ENCODE data around the gene MMAA.
"Not testable (repeated sequence)": the region's sequence is repeated elsewhere in the genome, so short reads cannot be mapped to it uniquely, and the experiment has no call there.

Gene MMAA

DNA sequence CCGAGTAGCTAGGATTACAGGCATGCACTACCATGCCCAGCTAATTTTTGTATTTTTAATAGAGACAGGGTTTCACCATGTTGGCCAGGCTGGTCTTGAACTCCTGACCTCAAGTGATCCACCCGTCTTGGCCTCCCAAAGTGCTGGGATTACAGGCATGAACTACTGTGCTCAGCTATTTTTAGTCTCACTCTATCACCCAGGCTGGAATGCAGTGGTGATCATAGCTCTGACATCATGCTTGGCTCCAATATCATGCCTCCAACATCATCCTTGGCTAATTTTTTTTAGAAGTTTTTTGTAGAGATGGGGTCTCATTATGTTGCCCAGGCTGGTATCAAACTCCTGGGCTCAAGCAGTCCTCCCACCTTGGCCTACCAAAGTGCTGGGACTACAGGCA is 21.1 kb downstream of the MMAA start:
- H3K27ac ChIP-seq (ENCODE audit: extremely low read depth, low read depth, low read length); H3K4me1 ChIP-seq (ENCODE audit: control insufficient read depth, insufficient read depth, low read length); H3K9me3 ChIP-seq (ENCODE audit: control insufficient read depth, insufficient read depth, low read depth, low read length); H3K36me3 ChIP-seq (ENCODE audit: control insufficient read depth in 2 of 2, insufficient read depth in 1 of 2, low read length in 2 of 2); CTCF ChIA-PET; H3K4me3 ChIP-seq (ENCODE audit: low read depth, low read length); POLR2A ChIA-PET: not testable (repeated sequence)
- TF ChIP-seq, protein P1, sequence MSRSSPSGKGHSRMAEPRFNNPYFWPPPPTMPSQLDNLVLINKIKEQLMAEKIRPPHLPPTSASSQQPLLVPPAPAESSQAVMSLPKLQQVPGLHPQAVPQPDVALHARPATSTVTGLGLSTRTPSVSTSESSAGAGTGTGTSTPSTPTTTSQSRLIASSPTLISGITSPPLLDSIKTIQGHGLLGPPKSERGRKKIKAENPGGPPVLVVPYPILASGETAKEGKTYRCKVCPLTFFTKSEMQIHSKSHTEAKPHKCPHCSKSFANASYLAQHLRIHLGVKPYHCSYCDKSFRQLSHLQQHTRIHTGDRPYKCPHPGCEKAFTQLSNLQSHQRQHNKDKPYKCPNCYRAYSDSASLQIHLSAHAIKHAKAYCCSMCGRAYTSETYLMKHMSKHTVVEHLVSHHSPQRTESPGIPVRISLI (tag by site-specific recombination; IDR thresholded peaks at IDR 0.05): peak; percentile 54; the same call in 1 of the 2 replicates
- TF ChIP-seq ZNF629 (tag by site-specific recombination; IDR thresholded peaks at IDR 0.05) (peak; percentile 67), ZBTB21 (tag by site-specific recombination; IDR thresholded peaks at IDR 0.05) (peak; percentile 83), ZFP37 (tag by site-specific recombination; IDR thresholded peaks at IDR 0.05) (peak; percentile 62; the same call in 1 of the 2 replicates)

DNA sequence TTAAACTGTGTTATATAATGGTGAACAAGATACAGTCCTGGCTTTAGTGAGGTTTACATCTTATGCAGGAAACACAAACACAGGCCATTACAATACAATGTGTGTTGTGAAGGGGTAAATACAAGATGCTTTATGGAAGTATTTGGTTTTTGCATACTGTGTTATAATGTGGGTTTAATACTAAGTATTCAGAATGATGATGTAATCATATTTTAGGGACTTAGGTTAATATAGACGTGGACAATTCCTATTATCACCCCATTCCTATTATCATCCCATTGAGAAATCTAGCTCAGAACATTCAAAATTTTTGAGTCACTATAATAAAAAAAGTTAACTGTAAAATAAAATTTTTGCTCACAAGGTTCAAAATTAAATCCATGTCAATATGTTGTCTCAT is 24.1 kb downstream of the MMAA start:
- TF ChIP-seq ZNF239 (tag by site-specific recombination; IDR thresholded peaks at IDR 0.05): no peak
- no peak for TF ChIP-seq ZBTB21 (tag by site-specific recombination; IDR thresholded peaks at IDR 0.05)
- TF ChIP-seq, protein P2, sequence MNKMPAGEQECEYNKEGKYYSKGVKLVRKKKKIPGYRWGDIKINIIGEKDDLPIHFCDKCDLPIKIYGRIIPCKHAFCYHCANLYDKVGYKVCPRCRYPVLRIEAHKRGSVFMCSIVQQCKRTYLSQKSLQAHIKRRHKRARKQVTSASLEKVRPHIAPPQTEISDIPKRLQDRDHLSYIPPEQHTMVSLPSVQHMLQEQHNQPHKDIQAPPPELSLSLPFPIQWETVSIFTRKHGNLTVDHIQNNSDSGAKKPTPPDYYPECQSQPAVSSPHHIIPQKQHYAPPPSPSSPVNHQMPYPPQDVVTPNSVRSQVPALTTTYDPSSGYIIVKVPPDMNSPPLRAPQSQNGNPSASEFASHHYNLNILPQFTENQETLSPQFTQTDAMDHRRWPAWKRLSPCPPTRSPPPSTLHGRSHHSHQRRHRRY (tag by site-specific recombination; IDR thresholded peaks at IDR 0.05): no peak
- TF ChIP-seq, protein P3, sequence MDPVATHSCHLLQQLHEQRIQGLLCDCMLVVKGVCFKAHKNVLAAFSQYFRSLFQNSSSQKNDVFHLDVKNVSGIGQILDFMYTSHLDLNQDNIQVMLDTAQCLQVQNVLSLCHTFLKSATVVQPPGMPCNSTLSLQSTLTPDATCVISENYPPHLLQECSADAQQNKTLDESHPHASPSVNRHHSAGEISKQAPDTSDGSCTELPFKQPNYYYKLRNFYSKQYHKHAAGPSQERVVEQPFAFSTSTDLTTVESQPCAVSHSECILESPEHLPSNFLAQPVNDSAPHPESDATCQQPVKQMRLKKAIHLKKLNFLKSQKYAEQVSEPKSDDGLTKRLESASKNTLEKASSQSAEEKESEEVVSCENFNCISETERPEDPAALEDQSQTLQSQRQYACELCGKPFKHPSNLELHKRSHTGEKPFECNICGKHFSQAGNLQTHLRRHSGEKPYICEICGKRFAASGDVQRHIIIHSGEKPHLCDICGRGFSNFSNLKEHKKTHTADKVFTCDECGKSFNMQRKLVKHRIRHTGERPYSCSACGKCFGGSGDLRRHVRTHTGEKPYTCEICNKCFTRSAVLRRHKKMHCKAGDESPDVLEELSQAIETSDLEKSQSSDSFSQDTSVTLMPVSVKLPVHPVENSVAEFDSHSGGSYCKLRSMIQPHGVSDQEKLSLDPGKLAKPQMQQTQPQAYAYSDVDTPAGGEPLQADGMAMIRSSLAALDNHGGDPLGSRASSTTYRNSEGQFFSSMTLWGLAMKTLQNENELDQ (tag by site-specific recombination; IDR thresholded peaks at IDR 0.05; ENCODE audit: low read depth): no peak
- no peak for TF ChIP-seq ZFP69B (tag by site-specific recombination; IDR thresholded peaks at IDR 0.05)
- TF ChIP-seq ZNF394 (tag by site-specific recombination; IDR thresholded peaks at IDR 0.05; ENCODE audit: borderline replicate concordance): no peak
- TF ChIP-seq MEIS1 (CRISPR knock-in tag; IDR thresholded peaks at IDR 0.05; ENCODE audit: borderline replicate concordance): no peak
- TF ChIP-seq WT1 (tag by site-specific recombination; IDR thresholded peaks at IDR 0.05): no peak
- TF ChIP-seq ZNF837 (tag by site-specific recombination; IDR thresholded peaks at IDR 0.05): no peak
- TF ChIP-seq ZNF548 (tag by site-specific recombination; IDR thresholded peaks at IDR 0.05): no peak
- POLR2A ChIA-PET: no interaction called here
- CTCF ChIA-PET: interaction anchor here (0.6 to 2.0 kb wide), 2 partner anchors 33 to 132 kb away, joined by 3 to 5 read pairs; no protein-coding TSS in a partner anchor
- no peak overlapping the region for H3K27ac ChIP-seq (ENCODE audit: extremely low read depth, low read depth, low read length)
- H3K4me1 ChIP-seq (ENCODE audit: control insufficient read depth, insufficient read depth, low read length): no peaks in the 10 kb centered on the region
- H3K36me3 ChIP-seq (ENCODE audit: control insufficient read depth in 2 of 2, insufficient read depth in 1 of 2, low read length in 2 of 2): no peaks in the 10 kb centered on the region
- H3K4me3 ChIP-seq (ENCODE audit: low read depth, low read length): no peak overlapping the region
- H3K9me3 ChIP-seq (ENCODE audit: control insufficient read depth, insufficient read depth, low read depth, low read length): no peaks in the 10 kb centered on the region

DNA sequence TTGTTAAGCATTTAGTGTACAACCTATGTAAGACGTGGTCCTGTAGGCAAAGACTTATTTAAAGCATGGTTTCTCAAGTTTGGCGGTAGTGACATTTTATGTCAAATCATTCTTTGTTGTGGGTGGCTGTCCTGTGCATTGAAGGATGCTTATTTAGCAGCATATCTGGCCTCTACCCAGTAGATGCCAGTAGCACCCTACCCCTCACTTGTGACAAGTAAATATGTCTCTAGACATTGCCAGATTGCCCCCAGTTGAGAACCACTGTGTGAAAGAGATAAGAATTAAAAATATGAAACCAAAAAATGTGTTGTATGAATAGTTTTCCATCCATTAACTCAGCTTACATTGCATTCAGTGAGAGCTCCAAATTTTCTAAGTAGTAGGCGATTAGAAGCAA is 25.5 kb downstream of the MMAA start:
- CTCF ChIA-PET: interaction anchor here (0.9 kb wide), 1 partner anchor 21 kb away, joined by 3 read pairs; no protein-coding TSS in a partner anchor
- no peaks in the 10 kb centered on the region for H3K4me1 ChIP-seq (ENCODE audit: control insufficient read depth, insufficient read depth, low read length)
- POLR2A ChIA-PET: no interaction called here
- H3K9me3 ChIP-seq (ENCODE audit: control insufficient read depth, insufficient read depth, low read depth, low read length): no peaks in the 10 kb centered on the region
- H3K27ac ChIP-seq (ENCODE audit: extremely low read depth, low read depth, low read length): no peak overlapping the region
- no peaks in the 10 kb centered on the region for H3K36me3 ChIP-seq (ENCODE audit: control insufficient read depth in 2 of 2, insufficient read depth in 1 of 2, low read length in 2 of 2)
- TF ChIP-seq ZNF654 (tag by site-specific recombination; IDR thresholded peaks at IDR 0.05; ENCODE audit: low read depth): 0 out of 2 replicates have a peak, but pooled peaks have one; percentile 9
- TF ChIP-seq, protein P4, sequence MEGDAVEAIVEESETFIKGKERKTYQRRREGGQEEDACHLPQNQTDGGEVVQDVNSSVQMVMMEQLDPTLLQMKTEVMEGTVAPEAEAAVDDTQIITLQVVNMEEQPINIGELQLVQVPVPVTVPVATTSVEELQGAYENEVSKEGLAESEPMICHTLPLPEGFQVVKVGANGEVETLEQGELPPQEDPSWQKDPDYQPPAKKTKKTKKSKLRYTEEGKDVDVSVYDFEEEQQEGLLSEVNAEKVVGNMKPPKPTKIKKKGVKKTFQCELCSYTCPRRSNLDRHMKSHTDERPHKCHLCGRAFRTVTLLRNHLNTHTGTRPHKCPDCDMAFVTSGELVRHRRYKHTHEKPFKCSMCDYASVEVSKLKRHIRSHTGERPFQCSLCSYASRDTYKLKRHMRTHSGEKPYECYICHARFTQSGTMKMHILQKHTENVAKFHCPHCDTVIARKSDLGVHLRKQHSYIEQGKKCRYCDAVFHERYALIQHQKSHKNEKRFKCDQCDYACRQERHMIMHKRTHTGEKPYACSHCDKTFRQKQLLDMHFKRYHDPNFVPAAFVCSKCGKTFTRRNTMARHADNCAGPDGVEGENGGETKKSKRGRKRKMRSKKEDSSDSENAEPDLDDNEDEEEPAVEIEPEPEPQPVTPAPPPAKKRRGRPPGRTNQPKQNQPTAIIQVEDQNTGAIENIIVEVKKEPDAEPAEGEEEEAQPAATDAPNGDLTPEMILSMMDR (tag by site-specific recombination; IDR thresholded peaks at IDR 0.05): 0 out of 2 replicates have a peak, but pooled peaks have one; percentile 12
- no peak for TF ChIP-seq ZNF146 (tag by site-specific recombination; IDR thresholded peaks at IDR 0.05)
- H3K4me3 ChIP-seq (ENCODE audit: low read depth, low read length): no peak overlapping the region

Measured in HEK293 (cell line).